Left cardiac atrium (tissue), 4 donors: ENCODE measurements around the gene BCL7A. TPM values are rescaled to one million over a fixed set of nuclear protein-coding genes. Genes with fewer than 3 reads are reported as not detected.

Source experiments
- ATAC-seq, 2 donors: fragments of 200-7000 bp; cut with Tn5 transposase; one replicate each; pipeline ENCODE4 v1.9.1; 2020; ENCODE audit warnings: mild to moderate bottlenecking in 2 of 2, moderate library complexity in 2 of 2
- DNase-seq: peaks from one replicate; pipeline ENCODE4 v3.0.0-alpha.2; 2020
- intact Hi-C, 2 donors: fragments of 100-400 bp; cut with DNase I; formaldehyde crosslinking; loops; one replicate each; pipeline versions ENCODE4 v1.14.1 to v1.15.1; 2022 to 2023
- total RNA-seq, 2 donors: library from RNA; stranded (reverse); fragmentation: NEBNext Ultra II Directional; extraction: Animal tissue kit (Norgen Biotek cat#: 25700); gene quantifications; one replicate each; pipeline ENCODE4 v1.2.1, GENCODE V29; 2021
- donor health status: DM: no; HTN: yes; CAD: no.
- donor health status: DM: no; HTN: yes; CAD: no; lungs with severe emphysema.
- donor health status: DM: yes; HTN: yes; CAD: no.
- donor health status: Dilated cardiomyopathy.

BCL7A gene
- total RNA-seq, 2 donors from 2014 or later = 9.8 to 11.3 TPM

DNA sequence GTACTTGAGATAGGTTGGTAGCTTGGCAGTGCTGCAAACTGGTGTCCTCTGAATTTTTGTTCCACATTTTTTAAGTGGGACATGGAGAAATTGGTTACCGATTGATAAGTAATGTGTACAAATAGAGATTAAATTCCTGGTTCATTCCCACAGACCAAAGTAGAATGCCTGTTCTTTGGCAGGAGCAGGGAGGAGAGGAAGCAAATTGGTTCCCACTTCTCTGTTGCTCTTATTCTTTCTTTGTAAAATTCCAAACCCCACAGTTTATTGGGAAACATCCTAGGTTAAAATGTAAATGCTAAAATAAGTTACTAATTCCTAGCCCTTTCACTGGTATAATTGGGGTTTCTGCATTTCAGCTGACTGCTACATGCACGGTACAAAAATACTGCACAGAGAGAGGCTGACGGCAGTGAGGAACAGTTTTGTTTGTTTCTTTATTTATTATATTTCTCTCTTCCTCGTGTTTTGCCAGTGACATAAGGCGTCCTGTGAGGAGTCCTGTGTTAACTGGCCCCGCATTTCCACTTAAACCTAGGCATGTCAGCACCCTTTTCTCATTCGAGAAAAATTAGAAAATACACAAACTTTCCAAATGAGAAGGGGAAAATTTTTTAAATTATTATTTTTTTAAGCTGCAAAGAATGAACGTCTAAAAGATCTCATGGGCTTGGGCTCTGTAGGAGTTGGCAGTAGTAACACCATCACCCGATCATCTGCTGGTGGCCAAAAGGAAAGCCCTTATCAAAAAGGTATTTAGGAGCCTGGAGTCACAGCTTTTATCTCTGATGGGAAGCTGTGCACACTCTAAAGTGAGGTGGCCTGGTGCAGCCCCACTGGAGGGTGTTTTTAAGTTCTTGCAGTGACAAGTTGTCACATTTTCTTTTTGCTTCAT lies 25.4 kb upstream of the BCL7A start:
- intact Hi-C loops = no loop called here
- no peak for DNase-seq
- peak; percentile 61 to 82 for ATAC-seq

DNA sequence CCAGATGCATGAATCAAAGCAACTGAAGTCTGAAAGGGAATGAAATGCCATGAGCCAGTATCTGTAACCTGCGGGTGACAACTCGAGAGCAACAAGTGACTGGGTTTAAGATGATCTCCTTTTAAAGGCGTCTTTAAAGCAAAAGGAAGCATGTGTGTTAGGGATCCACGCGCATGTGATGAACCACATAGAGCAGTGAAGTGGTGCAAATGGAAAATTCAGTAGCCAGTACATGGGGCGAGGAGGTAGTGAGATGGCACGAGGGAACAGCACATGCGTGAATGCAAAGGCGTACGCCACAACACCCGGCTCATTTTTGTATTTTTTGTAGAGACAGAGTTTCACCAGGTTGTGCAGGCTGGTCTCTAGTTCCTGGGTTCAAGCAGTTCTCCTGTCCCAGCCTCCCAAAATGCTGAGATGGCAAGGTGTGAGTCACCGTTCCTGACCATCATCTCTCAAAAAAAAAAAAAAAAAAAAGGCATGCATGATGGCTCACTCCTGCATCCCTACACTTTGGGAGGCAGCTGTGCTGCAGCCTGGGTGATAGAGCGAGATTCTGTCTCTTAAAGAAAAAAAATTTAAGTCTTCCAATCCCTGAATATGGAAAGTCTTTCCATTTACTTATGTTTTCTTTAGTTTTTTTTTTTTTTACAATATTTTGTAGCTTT lies 24.6 kb upstream of the BCL7A start:
- DNase-seq = no peak
- intact Hi-C loops = no loop called here
- ATAC-seq = peak; percentile 23 to 34

GRCh38 chr12:122001466-122002209 lies 20.0 kb upstream of the BCL7A start:
- DNase-seq = no peak
- intact Hi-C loops = no loop called here
- ATAC-seq = no peak

GRCh38 chr12:122003651-122004611 lies 17.8 kb upstream of the BCL7A start:
- no peak for DNase-seq
- ATAC-seq = peak; percentile 38 to 47
- intact Hi-C loops = no loop called here

GRCh38 chr12:122004633-122005071 lies 17.0 kb upstream of the BCL7A start:
- no peak for DNase-seq
- intact Hi-C loops = no loop called here

DNA sequence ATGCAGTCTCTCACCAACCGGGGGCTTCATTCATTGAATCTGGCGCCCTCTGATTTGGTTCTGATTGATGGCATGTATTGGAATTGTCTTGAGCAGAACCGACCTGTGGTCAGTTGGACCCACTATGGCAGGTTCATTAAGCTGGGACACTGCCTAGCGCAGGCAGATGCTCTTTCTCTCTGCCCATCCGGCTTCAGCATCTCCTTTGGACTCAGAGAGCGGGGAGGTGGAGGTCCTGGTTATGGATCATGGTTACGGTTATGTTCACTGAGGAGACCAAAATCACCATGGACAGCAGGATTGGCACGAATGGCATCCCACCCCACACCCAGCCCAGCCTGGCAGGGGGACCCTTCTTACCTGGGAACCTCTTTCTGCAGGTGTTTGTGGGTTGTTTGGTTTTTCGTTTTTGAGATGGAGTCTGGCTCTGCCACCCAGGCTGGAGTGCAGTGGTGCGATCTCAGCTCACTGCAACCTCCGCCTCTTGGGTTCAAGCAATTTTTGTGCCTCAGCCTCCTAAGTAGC lies 16.4 kb upstream of the BCL7A start:
- intact Hi-C loops = no loop called here
- DNase-seq (no peak), ATAC-seq (no peak)

More at GRCh38 chr12:122004633-122005071, 17.0 kb upstream of the BCL7A start:
- peak; percentile 51 to 63 for ATAC-seq

- no peak for DNase-seq
- intact Hi-C loops = no loop called here
- ATAC-seq = no peak
Observed at GRCh38 chr12:122006186-122006926, 15.3 kb upstream of the BCL7A start.

DNA sequence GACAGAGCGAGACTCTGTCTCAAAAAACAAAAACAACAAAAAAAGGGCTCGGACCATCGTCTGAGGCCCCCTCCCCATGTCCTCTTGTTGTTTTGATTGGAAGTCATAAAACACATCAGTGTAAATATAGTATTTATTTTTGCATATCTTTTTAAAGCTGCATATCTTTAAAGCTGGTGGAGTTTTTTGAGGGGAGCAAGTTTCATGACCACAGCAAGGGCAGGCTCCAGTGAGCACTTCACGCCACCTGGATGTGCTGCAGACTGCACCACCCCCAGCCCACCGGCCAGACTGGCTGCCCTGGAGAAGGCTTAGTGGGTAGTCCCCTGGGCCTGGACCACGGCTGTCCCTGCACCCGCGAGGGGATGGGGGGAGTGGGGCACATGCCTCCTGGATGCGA lies 11.9 kb upstream of the BCL7A start:
- no peak for DNase-seq
- intact Hi-C loops = no loop called here
- no peak for ATAC-seq

DNA sequence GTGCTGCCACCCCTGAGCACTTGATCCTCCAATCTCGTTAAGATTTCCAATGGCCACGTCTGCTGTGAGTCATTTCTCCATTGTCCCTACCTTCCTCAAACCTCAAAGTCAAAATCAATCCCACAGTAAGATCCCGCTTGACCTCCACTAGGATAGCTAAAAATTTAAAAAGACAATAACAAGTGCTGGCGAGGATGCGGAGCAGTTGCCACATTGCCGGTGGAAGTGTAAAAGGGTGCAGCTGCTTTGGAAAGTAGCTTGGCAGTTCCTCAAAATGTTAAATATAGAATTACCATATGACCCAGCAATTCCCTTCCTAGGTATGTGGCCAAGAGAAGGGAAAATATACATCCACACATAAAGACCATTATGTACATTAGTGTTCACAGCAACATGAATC lies 9.5 kb upstream of the BCL7A start:
- intact Hi-C loops = no loop called here
- DNase-seq (no peak), ATAC-seq (no peak)

GRCh38 chr12:122013136-122013535 lies 8.5 kb upstream of the BCL7A start:
- ATAC-seq = no peak
- intact Hi-C loops = no loop called here
- no peak for DNase-seq

GRCh38 chr12:122013791-122014590 lies 7.7 kb upstream of the BCL7A start:
- intact Hi-C loops = no loop called here

DNA sequence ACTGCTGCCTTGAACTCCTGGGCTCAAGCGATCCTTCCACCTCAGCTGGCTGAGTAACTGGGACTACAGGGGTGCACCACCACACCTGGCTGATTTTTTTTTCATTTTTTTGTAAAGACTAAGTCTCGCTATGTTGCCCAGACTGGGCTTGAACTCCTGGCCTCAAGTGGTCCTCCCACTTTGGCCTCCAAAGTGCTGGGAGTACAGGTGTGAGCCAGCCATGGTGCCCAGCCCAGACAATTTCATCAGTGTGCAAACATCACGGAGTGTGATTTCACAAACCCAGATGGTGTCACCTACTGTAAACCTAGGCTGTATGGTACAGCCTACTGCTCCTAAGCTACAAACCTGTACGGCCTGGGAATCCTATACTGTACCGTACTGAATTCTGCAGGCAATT lies 6.9 kb upstream of the BCL7A start:
- intact Hi-C loops = no loop called here
- ATAC-seq (no peak), DNase-seq (no peak)

More at GRCh38 chr12:122013791-122014590, 7.7 kb upstream of the BCL7A start:
- DNase-seq (no peak), ATAC-seq (no peak)

- ATAC-seq (no peak), DNase-seq (no peak)
- intact Hi-C loops = no loop called here
Observed at GRCh38 chr12:122018457-122018856, 3.2 kb upstream of the BCL7A start.

DNA sequence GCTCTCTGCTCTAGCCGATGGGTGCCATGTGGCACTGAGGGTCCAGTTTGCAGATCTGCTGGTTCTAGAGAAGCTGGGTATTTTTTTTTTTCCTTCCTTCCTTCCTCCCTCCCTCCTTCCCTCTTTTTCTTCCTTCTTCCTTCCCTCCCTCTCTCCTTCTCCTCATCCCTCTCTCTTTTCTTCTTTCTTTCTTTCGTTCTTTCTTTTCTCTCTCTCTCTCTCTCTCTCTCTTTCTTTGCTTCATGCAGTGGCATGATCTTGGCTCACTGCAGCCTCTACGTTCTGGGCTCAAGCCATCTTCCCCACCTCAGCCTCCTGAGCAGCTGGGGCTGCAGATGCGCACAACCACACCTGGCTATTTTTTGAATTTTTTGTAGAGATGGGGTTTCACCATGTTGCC lies 2.7 kb upstream of the BCL7A start:
- no peak for DNase-seq
- no peak for ATAC-seq
- intact Hi-C loops = no loop called here

DNA sequence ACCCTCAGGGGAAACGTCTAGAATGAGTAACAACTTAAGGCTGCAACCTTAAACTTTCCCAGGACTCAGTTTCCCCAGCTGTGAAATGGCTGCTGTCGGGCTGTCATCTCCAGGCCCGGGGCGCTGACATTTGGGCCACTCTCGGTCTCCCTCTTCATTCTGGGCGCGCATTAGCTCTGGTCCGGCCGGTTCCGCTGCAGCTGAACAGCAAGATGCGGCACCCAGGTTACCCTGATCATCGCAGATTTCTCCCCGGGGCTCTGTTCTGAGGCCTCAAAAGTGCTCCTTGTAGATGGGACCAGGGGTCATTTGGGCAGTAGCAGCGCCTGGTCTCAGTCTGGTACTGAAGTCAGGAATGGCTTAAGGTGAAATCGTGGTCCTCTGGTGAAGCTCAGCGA lies 890 bp upstream of the BCL7A start:
- ATAC-seq = no peak
- no peak for DNase-seq
- intact Hi-C loops = no loop called here

DNA sequence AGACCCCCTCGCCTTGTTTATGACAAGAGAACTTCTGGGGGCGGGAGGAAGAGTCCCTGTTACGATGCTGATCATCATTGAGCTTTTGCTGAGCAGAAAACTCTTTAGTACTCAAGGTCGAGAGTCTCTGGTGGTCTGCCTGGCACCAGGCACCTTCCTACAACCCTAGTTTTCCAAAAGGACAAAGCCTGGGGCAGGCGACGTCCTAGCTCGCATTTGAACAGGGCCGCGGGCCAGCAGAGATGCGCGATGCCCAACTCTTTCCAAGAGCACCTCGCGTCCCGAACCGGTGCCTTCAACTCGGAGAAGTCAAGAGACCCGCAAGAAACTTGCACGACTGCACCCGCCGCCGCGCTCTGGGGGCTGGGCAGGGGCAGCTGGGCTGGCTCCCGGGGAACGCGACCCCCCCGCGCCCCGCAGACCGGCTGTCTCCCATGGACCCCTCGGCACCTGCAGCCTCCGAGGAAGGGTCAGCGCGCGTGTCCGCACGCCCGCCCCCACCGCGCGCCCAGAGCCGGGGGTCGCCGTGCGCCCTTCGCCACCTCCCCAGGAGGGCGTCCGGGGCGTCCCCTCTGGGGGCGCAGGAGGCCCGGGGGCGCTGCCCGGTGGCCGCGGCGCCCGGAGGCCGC lies 377 bp upstream of the BCL7A start:
- intact Hi-C loops = no loop called here
- ATAC-seq = peak in 1 of 2 donors; percentile 4
- peak; percentile 35 for DNase-seq
